ENCODE measurements around the gene JPH3. TPM values are rescaled to one million over a fixed set of nuclear protein-coding genes. Genes with fewer than 3 reads are reported as not detected.
A peak's percentile ranks its signal among the peaks of the same experiment; 100 is the strongest.

Gene JPH3
- total RNA-seq, 1 experiment from 2014 or later, result 32.7 TPM

GRCh38 chr16:87707714-87708580, 105.6 kb downstream of the JPH3 start:
- Histone ChIP-seq H2AFZ (ENCODE audit: low read length) (no peak overlapping the region), H2BK120ac (ENCODE audit: low read depth, low read length, poor library complexity, severe bottlenecking) (no peak overlapping the region), H3K79me2 (ENCODE audit: insufficient read depth, low read length) (no peaks in the 10 kb centered on the region), H3K4me2 (ENCODE audit: insufficient read depth, insufficient read length, low read length) (no peak overlapping the region), H3K9me3 (ENCODE audit: control insufficient read depth, low read depth, low read length) (no peaks in the 10 kb centered on the region), H3K14ac (ENCODE audit: insufficient read depth, low read length) (no peak overlapping the region), H3K4ac (ENCODE audit: low read depth, low read length) (no peak overlapping the region), H4K20me1 (ENCODE audit: control insufficient read depth, insufficient read depth, insufficient read length) (no peaks in the 10 kb centered on the region), H3K56ac (ENCODE audit: insufficient read length, low read depth, low read length) (no peak overlapping the region), H2BK20ac (ENCODE audit: low read depth, low read length, poor library complexity, severe bottlenecking) (no peak overlapping the region), H4K8ac (replicated peaks; ENCODE audit: insufficient read length, low read depth, low read length) (no peak overlapping the region), H3K9ac (ENCODE audit: extremely low read depth, insufficient read length, low read length) (no peak overlapping the region), H3K79me1 (ENCODE audit: insufficient read depth, low read depth, low read length, poor library complexity, severe bottlenecking) (no peaks in the 10 kb centered on the region), H3T11ph (ENCODE audit: low read length) (no peak overlapping the region), H3K18ac (ENCODE audit: insufficient read length, low read depth, low read length) (no peak overlapping the region), H3K4me1 (ENCODE audit: insufficient read depth, low read length) (no peaks in the 10 kb centered on the region), H2BK12ac (ENCODE audit: insufficient read length, low read depth, low read length) (no peak overlapping the region), H4K91ac (ENCODE audit: insufficient read length, low read depth, low read length) (no peak overlapping the region), H2AK5ac (ENCODE audit: insufficient read length, low read length) (no peak overlapping the region), H4K5ac (ENCODE audit: insufficient read length, low read depth, low read length) (no peak overlapping the region), H2BK15ac (ENCODE audit: low read depth, low read length) (no peak overlapping the region), H3K27ac (ENCODE audit: insufficient read length, low read depth, low read length) (no peak overlapping the region), H3K27me3 (ENCODE audit: insufficient read depth, low read length) (no peaks in the 10 kb centered on the region), H3K23me2 (ENCODE audit: insufficient read length, low read depth, low read length, poor library complexity, severe bottlenecking) (no peaks in the 10 kb centered on the region), H2BK5ac (ENCODE audit: insufficient read length, low read length) (no peak overlapping the region), H3K23ac (ENCODE audit: insufficient read length, low read depth, low read length) (no peak overlapping the region)
- H3K27ac Mint-ChIP-seq, result peak overlapping the region; percentile 35 to 81 (median 59); a peak in 5 of 7 replicates
- no peaks in the 10 kb centered on the region; the same call in none of the 2 replicates for H3K27me3 Mint-ChIP-seq (ENCODE audit: low read depth)
- H3K4me1 Mint-ChIP-seq, result peaks cover 6 to 20% of the 10 kb centered on the region in 2 experiments
- WGBS (ENCODE audit: extremely low coverage, insufficient read length, low lambda C conversion rate), result no CpG with 5 or more reads among the region's 45 CpGs
- TF ChIP-seq CTCF (conservative IDR thresholded peaks at IDR 0.05), result no peak
- peaks cover 14 to 53% (median 47%) of the 10 kb centered on the region in 3 experiments; a peak in 6 of 7 replicates for H3K36me3 Mint-ChIP-seq (ENCODE audit: insufficient read depth in 1 of 3, low read depth in 3 of 3)
- H3K4me3 Mint-ChIP-seq, result no peak overlapping the region; a peak in 1 of 5 replicates
- H3K9me3 Mint-ChIP-seq, result no peaks in the 10 kb centered on the region
- DNase-seq, result no peak

Data from H9 (cell line).